ENCODE results near the gene MOCOS. TPM values are rescaled to one million over a fixed set of nuclear protein-coding genes. Genes with fewer than 3 reads are reported as not detected.

MOCOS gene
- total and polyA plus RNA-seq, 2 donors from 2014 or later: 1.1 to 5.8 TPM

- no peaks in the 10 kb centered on the region for H3K27me3 ChIP-seq (ENCODE audit: control insufficient read depth, insufficient read depth, low read length)
- H3K36me3 ChIP-seq (ENCODE audit: control insufficient read depth in 2 of 3, insufficient read depth in 3 of 3, low read length in 3 of 3): peaks cover 6 to 47% (median 31%) of the 10 kb centered on the region in 3 donors
- FAIRE-seq (no peak), DNase-seq (no peak)
- no peaks in the 10 kb centered on the region for H3K9me3 ChIP-seq (ENCODE audit: control insufficient read depth in 2 of 3, insufficient read depth in 1 of 3, low read length in 3 of 3)
- H3K27ac ChIP-seq (ENCODE audit: low read depth in 2 of 2, low read length in 2 of 2): no peak overlapping the region
- TF ChIP-seq CTCF (IDR thresholded peaks at IDR 0.05; ENCODE audit: borderline replicate concordance, extremely low read depth, insufficient read depth): no peak
- H3K4me3 ChIP-seq (ENCODE audit: low read length in 3 of 3): no peak overlapping the region
- intact Hi-C loops (cut with DNase I): no loop called here
- no peak overlapping the region for H3K9ac ChIP-seq (ENCODE audit: low read length in 3 of 3)
- H3K4me1 ChIP-seq (ENCODE audit: control insufficient read depth in 2 of 3, insufficient read depth in 2 of 3, low read depth in 1 of 3, low read length in 3 of 3): no peaks in the 10 kb centered on the region
Observed at GRCh38 chr18:36142751-36143150, 44.5 kb upstream of the MOCOS start.

- TF ChIP-seq CTCF (IDR thresholded peaks at IDR 0.05; ENCODE audit: borderline replicate concordance, extremely low read depth, insufficient read depth): no peak
- H3K9me3 ChIP-seq (ENCODE audit: control insufficient read depth in 2 of 3, insufficient read depth in 1 of 3, low read length in 3 of 3): no peaks in the 10 kb centered on the region
- peaks cover 6 to 43% (median 24%) of the 10 kb centered on the region in 3 donors for H3K36me3 ChIP-seq (ENCODE audit: control insufficient read depth in 2 of 3, insufficient read depth in 3 of 3, low read length in 3 of 3)
- no peak overlapping the region for H3K4me3 ChIP-seq (ENCODE audit: low read length in 3 of 3)
- H3K4me1 ChIP-seq (ENCODE audit: control insufficient read depth in 2 of 3, insufficient read depth in 2 of 3, low read depth in 1 of 3, low read length in 3 of 3): no peaks in the 10 kb centered on the region
- DNase-seq (no peak), FAIRE-seq (no peak)
- H3K27me3 ChIP-seq (ENCODE audit: control insufficient read depth, insufficient read depth, low read length): no peaks in the 10 kb centered on the region
- intact Hi-C loops (cut with DNase I): no loop called here
- no peak overlapping the region for H3K27ac ChIP-seq (ENCODE audit: low read depth in 2 of 2, low read length in 2 of 2)
- no peak overlapping the region for H3K9ac ChIP-seq (ENCODE audit: low read length in 3 of 3)
Observed at GRCh38 chr18:36143391-36143790, 43.9 kb upstream of the MOCOS start.

DNA sequence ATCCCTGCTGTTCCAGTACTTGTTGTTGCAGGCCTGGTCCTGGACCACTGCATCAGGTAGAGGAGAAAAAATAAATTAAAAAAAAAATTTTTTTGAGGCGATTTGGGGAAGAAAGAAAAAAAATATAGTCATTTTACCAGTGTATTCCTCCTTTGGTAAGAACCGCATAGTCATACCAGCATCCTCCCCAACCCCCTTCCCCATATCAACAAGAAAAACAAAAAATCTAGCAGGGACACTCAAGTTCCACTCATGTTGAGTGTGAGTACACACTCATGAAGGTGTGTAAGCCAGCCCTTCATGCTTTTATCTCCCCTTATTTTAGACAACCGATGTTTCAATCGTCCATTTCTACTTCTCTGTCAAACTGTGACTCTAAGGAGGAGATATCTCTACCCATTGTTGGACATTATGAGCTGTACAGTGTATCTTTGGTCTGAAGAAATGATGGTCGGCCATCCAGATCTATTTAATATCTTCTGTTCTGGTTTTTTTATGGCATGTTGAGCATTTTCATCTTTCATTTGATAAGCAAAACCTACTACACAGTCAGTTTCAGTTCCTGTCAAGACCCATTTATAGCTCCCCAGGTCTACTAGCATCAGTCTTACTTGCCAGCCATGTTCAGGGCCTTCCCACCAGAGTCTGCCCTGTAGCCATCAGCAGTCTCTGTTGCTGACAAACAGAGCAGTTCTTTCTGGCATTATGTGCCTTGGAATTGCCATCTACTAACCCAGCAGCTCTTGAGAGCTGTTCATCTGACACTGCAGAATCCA is 37.6 kb upstream of the MOCOS start:
- Histone ChIP-seq H3K27me3 (ENCODE audit: control insufficient read depth, insufficient read depth, low read length) (no peaks in the 10 kb centered on the region), H3K36me3 (ENCODE audit: control insufficient read depth in 2 of 3, insufficient read depth in 3 of 3, low read length in 3 of 3) (peaks cover 9 to 44% (median 31%) of the 10 kb centered on the region in 3 donors), H3K4me3 (ENCODE audit: low read length in 3 of 3) (no peak overlapping the region), H3K9me3 (ENCODE audit: control insufficient read depth in 2 of 3, insufficient read depth in 1 of 3, low read length in 3 of 3) (no peaks in the 10 kb centered on the region), H3K9ac (ENCODE audit: low read length in 3 of 3) (no peak overlapping the region), H3K27ac (ENCODE audit: low read depth in 2 of 2, low read length in 2 of 2) (no peak overlapping the region), H3K4me1 (ENCODE audit: control insufficient read depth in 2 of 3, insufficient read depth in 2 of 3, low read depth in 1 of 3, low read length in 3 of 3) (no peaks in the 10 kb centered on the region)
- intact Hi-C loops (cut with DNase I): no loop called here
- DNase-seq (no peak), FAIRE-seq (no peak)
- TF ChIP-seq CTCF (IDR thresholded peaks at IDR 0.05; ENCODE audit: borderline replicate concordance, extremely low read depth, insufficient read depth): no peak
